ENCODE results near the gene SLC46A1.
"Not testable (repeated sequence)": the region's sequence is repeated elsewhere in the genome, so short reads cannot be mapped to it uniquely, and the experiment has no call there.

DNA sequence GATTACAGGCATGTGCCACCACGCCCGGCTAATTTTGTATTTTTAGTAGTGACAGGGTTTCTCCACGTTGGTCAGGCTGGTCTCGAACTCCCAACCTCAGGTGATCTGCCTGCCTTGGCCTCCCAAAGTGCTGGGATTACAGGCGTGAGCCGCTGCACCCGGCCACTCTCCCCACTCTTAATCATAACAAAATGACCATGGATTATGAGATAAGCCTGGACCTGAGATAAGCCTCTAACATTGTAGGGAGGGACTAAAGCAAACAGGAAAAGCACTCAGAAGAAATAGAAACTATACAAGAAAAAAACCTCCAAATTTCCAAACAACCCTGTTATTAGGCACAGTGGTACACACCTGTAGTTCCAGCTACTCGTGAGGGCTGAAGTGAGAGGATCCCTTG, 28.3 kb upstream of the SLC46A1 start:
- TF ChIP-seq, protein P1, sequence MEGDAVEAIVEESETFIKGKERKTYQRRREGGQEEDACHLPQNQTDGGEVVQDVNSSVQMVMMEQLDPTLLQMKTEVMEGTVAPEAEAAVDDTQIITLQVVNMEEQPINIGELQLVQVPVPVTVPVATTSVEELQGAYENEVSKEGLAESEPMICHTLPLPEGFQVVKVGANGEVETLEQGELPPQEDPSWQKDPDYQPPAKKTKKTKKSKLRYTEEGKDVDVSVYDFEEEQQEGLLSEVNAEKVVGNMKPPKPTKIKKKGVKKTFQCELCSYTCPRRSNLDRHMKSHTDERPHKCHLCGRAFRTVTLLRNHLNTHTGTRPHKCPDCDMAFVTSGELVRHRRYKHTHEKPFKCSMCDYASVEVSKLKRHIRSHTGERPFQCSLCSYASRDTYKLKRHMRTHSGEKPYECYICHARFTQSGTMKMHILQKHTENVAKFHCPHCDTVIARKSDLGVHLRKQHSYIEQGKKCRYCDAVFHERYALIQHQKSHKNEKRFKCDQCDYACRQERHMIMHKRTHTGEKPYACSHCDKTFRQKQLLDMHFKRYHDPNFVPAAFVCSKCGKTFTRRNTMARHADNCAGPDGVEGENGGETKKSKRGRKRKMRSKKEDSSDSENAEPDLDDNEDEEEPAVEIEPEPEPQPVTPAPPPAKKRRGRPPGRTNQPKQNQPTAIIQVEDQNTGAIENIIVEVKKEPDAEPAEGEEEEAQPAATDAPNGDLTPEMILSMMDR (conservative IDR thresholded peaks at IDR 0.05; ENCODE audit: low read depth in 2 of 2) = not testable (repeated sequence)
- not testable (repeated sequence) for TF ChIP-seq EZH2 (IDR thresholded peaks at IDR 0.05; ENCODE audit: low read depth, unreplicated experiment); POLR2AphosphoS5 (IDR thresholded peaks at IDR 0.05; ENCODE audit: low read depth); JUNB (IDR thresholded peaks at IDR 0.05; ENCODE audit: unreplicated experiment); REST (IDR thresholded peaks at IDR 0.05; ENCODE audit: unreplicated experiment)

Measured in GM23338 (cell line).